ENCODE results near the gene UBXN7.
"Not testable (repeated sequence)": the region's sequence is repeated elsewhere in the genome, so short reads cannot be mapped to it uniquely, and the experiment has no call there.

DNA sequence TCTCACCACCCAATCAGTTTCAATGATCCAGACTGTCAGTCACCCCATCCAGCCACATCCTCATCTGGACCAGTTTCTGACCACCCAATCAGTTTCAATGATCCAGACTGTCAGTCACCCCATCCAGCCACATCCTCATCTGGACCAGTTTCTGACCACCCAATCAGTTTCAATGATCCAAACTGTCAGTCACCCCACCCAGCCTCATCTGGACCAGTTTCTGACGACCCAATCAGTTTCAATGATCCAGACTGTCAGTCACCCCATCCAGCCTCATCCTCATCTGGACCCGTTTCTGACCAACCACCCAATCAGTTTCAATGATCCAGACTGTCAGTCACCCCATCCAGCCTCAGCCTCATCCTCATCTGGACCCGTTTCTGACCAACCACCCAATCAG, 38.0 kb upstream of the UBXN7 start:
- TF ChIP-seq ZFP1 (CRISPR knock-in tag; IDR thresholded peaks at IDR 0.05); ZNF561 (CRISPR knock-in tag; conservative IDR thresholded peaks at IDR 0.05); SIN3A (IDR thresholded peaks at IDR 0.05; ENCODE audit: borderline replicate concordance in 2 of 2, control insufficient read depth in 1 of 2, low read depth in 2 of 2, low read length in 2 of 2); ZNF354B (CRISPR knock-in tag; IDR thresholded peaks at IDR 0.05); CTBP1 (IDR thresholded peaks at IDR 0.05; ENCODE audit: borderline replicate concordance); NFYB (IDR thresholded peaks at IDR 0.05; ENCODE audit: extremely low read depth, insufficient read length); MTF1 (CRISPR knock-in tag; IDR thresholded peaks at IDR 0.05; ENCODE audit: borderline replicate concordance); NFIC (IDR thresholded peaks at IDR 0.05); GATAD2B (IDR thresholded peaks at IDR 0.05; ENCODE audit: borderline replicate concordance); KAT2B (IDR thresholded peaks at IDR 0.05; ENCODE audit: low read depth, low read length): not testable (repeated sequence)
- TF ChIP-seq, protein P1, sequence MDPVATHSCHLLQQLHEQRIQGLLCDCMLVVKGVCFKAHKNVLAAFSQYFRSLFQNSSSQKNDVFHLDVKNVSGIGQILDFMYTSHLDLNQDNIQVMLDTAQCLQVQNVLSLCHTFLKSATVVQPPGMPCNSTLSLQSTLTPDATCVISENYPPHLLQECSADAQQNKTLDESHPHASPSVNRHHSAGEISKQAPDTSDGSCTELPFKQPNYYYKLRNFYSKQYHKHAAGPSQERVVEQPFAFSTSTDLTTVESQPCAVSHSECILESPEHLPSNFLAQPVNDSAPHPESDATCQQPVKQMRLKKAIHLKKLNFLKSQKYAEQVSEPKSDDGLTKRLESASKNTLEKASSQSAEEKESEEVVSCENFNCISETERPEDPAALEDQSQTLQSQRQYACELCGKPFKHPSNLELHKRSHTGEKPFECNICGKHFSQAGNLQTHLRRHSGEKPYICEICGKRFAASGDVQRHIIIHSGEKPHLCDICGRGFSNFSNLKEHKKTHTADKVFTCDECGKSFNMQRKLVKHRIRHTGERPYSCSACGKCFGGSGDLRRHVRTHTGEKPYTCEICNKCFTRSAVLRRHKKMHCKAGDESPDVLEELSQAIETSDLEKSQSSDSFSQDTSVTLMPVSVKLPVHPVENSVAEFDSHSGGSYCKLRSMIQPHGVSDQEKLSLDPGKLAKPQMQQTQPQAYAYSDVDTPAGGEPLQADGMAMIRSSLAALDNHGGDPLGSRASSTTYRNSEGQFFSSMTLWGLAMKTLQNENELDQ (CRISPR knock-in tag; IDR thresholded peaks at IDR 0.05; ENCODE audit: borderline replicate concordance), result not testable (repeated sequence)
- TF ChIP-seq, protein P2, sequence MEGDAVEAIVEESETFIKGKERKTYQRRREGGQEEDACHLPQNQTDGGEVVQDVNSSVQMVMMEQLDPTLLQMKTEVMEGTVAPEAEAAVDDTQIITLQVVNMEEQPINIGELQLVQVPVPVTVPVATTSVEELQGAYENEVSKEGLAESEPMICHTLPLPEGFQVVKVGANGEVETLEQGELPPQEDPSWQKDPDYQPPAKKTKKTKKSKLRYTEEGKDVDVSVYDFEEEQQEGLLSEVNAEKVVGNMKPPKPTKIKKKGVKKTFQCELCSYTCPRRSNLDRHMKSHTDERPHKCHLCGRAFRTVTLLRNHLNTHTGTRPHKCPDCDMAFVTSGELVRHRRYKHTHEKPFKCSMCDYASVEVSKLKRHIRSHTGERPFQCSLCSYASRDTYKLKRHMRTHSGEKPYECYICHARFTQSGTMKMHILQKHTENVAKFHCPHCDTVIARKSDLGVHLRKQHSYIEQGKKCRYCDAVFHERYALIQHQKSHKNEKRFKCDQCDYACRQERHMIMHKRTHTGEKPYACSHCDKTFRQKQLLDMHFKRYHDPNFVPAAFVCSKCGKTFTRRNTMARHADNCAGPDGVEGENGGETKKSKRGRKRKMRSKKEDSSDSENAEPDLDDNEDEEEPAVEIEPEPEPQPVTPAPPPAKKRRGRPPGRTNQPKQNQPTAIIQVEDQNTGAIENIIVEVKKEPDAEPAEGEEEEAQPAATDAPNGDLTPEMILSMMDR (IDR thresholded peaks at IDR 0.05 in 2 of 3, conservative IDR thresholded peaks at IDR 0.05 in 1 of 3; ENCODE audit: insufficient read depth in 2 of 3, low read depth in 1 of 3, low read length in 3 of 3), result not testable (repeated sequence)
- TF ChIP-seq, protein P3, sequence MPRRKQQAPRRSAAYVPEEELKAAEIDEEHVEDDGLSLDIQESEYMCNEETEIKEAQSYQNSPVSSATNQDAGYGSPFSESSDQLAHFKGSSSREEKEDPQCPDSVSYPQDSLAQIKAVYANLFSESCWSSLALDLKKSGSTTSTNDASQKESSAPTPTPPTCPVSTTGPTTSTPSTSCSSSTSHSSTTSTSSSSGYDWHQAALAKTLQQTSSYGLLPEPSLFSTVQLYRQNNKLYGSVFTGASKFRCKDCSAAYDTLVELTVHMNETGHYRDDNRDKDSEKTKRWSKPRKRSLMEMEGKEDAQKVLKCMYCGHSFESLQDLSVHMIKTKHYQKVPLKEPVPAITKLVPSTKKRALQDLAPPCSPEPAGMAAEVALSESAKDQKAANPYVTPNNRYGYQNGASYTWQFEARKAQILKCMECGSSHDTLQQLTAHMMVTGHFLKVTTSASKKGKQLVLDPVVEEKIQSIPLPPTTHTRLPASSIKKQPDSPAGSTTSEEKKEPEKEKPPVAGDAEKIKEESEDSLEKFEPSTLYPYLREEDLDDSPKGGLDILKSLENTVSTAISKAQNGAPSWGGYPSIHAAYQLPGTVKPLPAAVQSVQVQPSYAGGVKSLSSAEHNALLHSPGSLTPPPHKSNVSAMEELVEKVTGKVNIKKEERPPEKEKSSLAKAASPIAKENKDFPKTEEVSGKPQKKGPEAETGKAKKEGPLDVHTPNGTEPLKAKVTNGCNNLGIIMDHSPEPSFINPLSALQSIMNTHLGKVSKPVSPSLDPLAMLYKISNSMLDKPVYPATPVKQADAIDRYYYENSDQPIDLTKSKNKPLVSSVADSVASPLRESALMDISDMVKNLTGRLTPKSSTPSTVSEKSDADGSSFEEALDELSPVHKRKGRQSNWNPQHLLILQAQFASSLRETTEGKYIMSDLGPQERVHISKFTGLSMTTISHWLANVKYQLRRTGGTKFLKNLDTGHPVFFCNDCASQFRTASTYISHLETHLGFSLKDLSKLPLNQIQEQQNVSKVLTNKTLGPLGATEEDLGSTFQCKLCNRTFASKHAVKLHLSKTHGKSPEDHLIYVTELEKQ (CRISPR knock-in tag; IDR thresholded peaks at IDR 0.05), result not testable (repeated sequence)

Measured in K562 (cell line).